ENCODE data around the gene IRX3.

Gene IRX3

DNA sequence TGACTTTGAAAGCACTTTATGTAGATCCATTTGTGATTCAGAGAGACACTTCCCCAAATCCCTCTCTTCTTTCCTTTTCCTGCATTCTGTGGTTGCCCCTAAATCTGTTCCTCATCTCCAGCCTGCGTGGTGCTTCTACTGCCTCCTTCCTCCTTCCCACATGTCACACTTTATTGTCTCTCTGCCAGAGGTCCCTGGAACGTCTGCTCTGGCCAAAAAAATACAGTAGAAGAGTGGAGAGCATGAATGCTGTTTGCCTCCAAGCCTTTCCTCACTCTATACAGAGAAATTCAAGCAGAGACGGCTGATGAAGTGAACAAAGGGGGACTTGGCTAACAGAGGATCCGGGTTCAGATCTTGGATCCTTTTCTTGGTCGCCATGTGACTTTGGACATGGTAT, 22.8 kb upstream of the IRX3 start:
- ATAC-seq, result no peak

GRCh38 chr16:54305080-54305479, 18.5 kb upstream of the IRX3 start:
- no peak for ATAC-seq
- TF ChIP-seq ZNF565 (CRISPR knock-in tag; conservative IDR thresholded peaks at IDR 0.05; ENCODE audit: low read depth) (no peak), TOX (CRISPR knock-in tag; IDR thresholded peaks at IDR 0.05; ENCODE audit: borderline replicate concordance) (no peak), POU6F1 (CRISPR knock-in tag; IDR thresholded peaks at IDR 0.05; ENCODE audit: borderline replicate concordance, low read depth) (no peak), CSDC2 (CRISPR knock-in tag; IDR thresholded peaks at IDR 0.05) (no peak), ARNTL (CRISPR knock-in tag; IDR thresholded peaks at IDR 0.05; ENCODE audit: borderline replicate concordance, low read depth) (no peak), ESRRG (CRISPR knock-in tag; IDR thresholded peaks at IDR 0.05) (no peak)
- TF ChIP-seq, protein P1, sequence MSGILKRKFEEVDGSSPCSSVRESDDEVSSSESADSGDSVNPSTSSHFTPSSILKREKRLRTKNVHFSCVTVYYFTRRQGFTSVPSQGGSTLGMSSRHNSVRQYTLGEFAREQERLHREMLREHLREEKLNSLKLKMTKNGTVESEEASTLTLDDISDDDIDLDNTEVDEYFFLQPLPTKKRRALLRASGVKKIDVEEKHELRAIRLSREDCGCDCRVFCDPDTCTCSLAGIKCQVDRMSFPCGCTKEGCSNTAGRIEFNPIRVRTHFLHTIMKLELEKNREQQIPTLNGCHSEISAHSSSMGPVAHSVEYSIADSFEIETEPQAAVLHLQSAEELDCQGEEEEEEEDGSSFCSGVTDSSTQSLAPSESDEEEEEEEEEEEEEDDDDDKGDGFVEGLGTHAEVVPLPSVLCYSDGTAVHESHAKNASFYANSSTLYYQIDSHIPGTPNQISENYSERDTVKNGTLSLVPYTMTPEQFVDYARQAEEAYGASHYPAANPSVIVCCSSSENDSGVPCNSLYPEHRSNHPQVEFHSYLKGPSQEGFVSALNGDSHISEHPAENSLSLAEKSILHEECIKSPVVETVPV (CRISPR knock-in tag; IDR thresholded peaks at IDR 0.05), result no peak

More for the DNA sequence above, 22.8 kb upstream of the IRX3 start:
- TF ChIP-seq CSDC2 (CRISPR knock-in tag; IDR thresholded peaks at IDR 0.05) (no peak), RARB (CRISPR knock-in tag; IDR thresholded peaks at IDR 0.05) (no peak), SNAI2 (CRISPR knock-in tag; IDR thresholded peaks at IDR 0.05) (no peak), CREB5 (CRISPR knock-in tag; IDR thresholded peaks at IDR 0.05; ENCODE audit: low read depth) (no peak), ZNF565 (CRISPR knock-in tag; conservative IDR thresholded peaks at IDR 0.05; ENCODE audit: low read depth) (no peak), ZNF70 (CRISPR knock-in tag; IDR thresholded peaks at IDR 0.05) (no peak), BACH2 (CRISPR knock-in tag; IDR thresholded peaks at IDR 0.05; ENCODE audit: borderline replicate concordance) (no peak), ZNF8 (CRISPR knock-in tag; IDR thresholded peaks at IDR 0.05) (no peak), ZFP30 (CRISPR knock-in tag; IDR thresholded peaks at IDR 0.05) (no peak), OSR1 (CRISPR knock-in tag; IDR thresholded peaks at IDR 0.05) (no peak), ZFP3 (CRISPR knock-in tag; IDR thresholded peaks at IDR 0.05) (no peak), GLIS3 (CRISPR knock-in tag; IDR thresholded peaks at IDR 0.05) (no peak), TSHZ2 (CRISPR knock-in tag; IDR thresholded peaks at IDR 0.05) (no peak), POU6F1 (CRISPR knock-in tag; IDR thresholded peaks at IDR 0.05; ENCODE audit: borderline replicate concordance, low read depth) (no peak)
- TF ChIP-seq, protein P2, sequence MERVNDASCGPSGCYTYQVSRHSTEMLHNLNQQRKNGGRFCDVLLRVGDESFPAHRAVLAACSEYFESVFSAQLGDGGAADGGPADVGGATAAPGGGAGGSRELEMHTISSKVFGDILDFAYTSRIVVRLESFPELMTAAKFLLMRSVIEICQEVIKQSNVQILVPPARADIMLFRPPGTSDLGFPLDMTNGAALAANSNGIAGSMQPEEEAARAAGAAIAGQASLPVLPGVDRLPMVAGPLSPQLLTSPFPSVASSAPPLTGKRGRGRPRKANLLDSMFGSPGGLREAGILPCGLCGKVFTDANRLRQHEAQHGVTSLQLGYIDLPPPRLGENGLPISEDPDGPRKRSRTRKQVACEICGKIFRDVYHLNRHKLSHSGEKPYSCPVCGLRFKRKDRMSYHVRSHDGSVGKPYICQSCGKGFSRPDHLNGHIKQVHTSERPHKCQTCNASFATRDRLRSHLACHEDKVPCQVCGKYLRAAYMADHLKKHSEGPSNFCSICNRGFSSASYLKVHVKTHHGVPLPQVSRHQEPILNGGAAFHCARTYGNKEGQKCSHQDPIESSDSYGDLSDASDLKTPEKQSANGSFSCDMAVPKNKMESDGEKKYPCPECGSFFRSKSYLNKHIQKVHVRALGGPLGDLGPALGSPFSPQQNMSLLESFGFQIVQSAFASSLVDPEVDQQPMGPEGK (CRISPR knock-in tag; IDR thresholded peaks at IDR 0.05; ENCODE audit: borderline replicate concordance), result no peak
- TF ChIP-seq, protein P1 (CRISPR knock-in tag; IDR thresholded peaks at IDR 0.05), result no peak

Data from SK-N-SH treated with all-trans-retinoic acid at 6 μM for 48 hours (cell line).